NB4 (cell line): Measurements from ENCODE around the gene MTA2.

Experiments used
- CTCF ChIP-seq: IDR thresholded peaks from one replicate; pipeline ENCODE4 v1.5.1; 2012; ENCODE audit warnings: low read depth, low read length
- MYC ChIP-seq: IDR thresholded peaks from 2 replicates; pipeline ENCODE4 v1.6.1; 2011; ENCODE audit warnings: low read depth, low read length
- POLR2A ChIP-seq: IDR thresholded peaks from 2 replicates; pipeline ENCODE4 v1.6.1; 2011; ENCODE audit warnings: mild to moderate bottlenecking; ENCODE audit not compliant: insufficient read length; ENCODE audit errors: extremely low read depth

DNA sequence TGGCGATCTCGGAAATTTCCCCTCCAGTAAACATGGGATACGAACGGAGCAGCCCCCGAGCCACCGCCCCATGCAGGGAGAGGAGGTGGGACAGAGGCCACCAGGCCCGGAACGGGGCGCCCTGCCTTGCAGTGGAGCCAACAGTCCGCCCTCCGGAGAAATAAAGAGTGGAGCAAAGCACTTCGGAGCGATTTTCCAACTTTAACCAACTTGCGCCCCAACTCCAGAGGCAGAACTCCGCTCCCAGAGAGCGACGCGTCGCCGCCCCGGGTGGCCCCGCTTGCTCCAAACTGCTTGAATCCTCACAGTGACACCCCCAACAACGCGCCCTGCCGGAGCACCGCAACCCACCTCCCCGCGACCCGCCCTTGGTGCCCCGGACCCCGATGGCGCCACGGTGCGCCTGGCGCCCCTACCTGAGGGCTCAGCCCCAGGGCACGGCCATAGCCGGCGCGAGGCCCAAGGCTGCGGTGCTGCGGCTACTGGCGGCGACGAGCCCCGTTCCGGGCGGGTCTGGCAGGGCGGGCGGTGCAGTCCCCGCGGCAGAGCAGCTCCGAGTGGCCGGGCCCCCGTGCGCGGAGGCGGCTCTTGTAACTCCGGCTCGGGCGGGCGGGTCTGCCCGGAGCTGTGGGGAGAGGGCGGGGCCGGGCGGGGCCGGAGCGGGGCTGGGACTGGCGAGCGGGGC is 55.3 kb downstream of the MTA2 start, which contains the start of gene AHNAK:
- TF ChIP-seq CTCF (no peak), POLR2A (peak; percentile 65), MYC (no peak)
